Body of pancreas (tissue), 4 donors: ENCODE measurements around the gene TM9SF1.

Source experiments
- POLR2A ChIP-seq, 3 donors: fragments of 450-650 bp; IDR thresholded peaks; one replicate each; pipeline ENCODE4 v1.6.1; 2016; ENCODE audit warnings: antibody characterized with exemption in 3 of 3, mild to moderate bottlenecking in 2 of 3
- TF ChIP-seq, protein P1 (sequence below), 7 experiments: fragments of 450-650 bp in 4 of 7; fragments of 200-600 bp in 3 of 7; sonication (generic) in 3 of 7; IDR thresholded peaks; one replicate each; pipeline ENCODE4 v1.5.1; 2016 to 2019; ENCODE audit warnings: antibody characterized with exemption in 7 of 7

DNA sequence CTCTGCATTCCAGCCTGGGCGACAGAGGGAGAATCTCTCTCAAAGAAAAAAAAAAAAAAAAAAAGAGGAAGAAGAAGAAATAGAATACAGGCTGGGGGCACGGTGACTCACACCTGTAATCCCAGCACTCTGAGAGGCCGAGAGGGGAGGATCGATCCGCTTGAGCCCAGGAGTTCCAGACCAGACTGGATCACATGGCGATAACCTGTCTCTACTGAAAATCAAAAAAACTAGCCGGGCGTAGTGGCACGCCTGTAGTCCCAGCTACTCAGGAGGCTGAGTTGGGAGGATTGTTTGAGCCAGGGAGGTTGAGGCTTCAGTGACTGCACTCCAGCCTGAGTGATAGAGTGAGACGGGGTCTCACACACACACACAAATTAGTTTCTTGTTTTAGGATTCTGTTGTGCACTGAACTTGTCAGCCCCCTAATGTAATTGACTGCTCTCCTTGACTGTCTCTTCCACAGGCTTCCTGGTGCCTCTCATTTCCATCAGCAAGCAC lies 48.1 kb upstream of the TM9SF1 start:
- TF ChIP-seq POLR2A (IDR thresholded peaks at IDR 0.05) = no peak
- TF ChIP-seq, protein P1, sequence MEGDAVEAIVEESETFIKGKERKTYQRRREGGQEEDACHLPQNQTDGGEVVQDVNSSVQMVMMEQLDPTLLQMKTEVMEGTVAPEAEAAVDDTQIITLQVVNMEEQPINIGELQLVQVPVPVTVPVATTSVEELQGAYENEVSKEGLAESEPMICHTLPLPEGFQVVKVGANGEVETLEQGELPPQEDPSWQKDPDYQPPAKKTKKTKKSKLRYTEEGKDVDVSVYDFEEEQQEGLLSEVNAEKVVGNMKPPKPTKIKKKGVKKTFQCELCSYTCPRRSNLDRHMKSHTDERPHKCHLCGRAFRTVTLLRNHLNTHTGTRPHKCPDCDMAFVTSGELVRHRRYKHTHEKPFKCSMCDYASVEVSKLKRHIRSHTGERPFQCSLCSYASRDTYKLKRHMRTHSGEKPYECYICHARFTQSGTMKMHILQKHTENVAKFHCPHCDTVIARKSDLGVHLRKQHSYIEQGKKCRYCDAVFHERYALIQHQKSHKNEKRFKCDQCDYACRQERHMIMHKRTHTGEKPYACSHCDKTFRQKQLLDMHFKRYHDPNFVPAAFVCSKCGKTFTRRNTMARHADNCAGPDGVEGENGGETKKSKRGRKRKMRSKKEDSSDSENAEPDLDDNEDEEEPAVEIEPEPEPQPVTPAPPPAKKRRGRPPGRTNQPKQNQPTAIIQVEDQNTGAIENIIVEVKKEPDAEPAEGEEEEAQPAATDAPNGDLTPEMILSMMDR (IDR thresholded peaks at IDR 0.05) = no peak
